BE2C (cell line): ENCODE data around the gene PSME3IP1.

Experiments
- DNase-seq: peaks from one replicate; pipeline ENCODE4 v3.0.0-alpha.2; 2020
- H3K27me3 ChIP-seq: fragments of 250-450 bp; sonication (Bioruptor Pico); 2 replicates; pipeline ENCODE4 v1.5.1; 2020; ENCODE audit warnings: mild to moderate bottlenecking
- H3K36me3 ChIP-seq: fragments of 250-450 bp; sonication (Bioruptor Pico); 2 replicates; pipeline ENCODE4 v1.5.1; 2020; ENCODE audit warnings: mild to moderate bottlenecking
- H3K4me1 ChIP-seq: fragments of 250-450 bp; sonication (Bioruptor Pico); 2 replicates; pipeline ENCODE4 v1.5.1; 2020
- H3K4me3 ChIP-seq: 2 replicates; pipeline ENCODE4 v1.5.1; 2011; ENCODE audit warnings: low read depth, low read length
- H3K9me3 ChIP-seq: fragments of 250-450 bp; sonication (Bioruptor Pico); 2 replicates; pipeline ENCODE4 v1.5.1; 2020
- CTCF ChIP-seq: IDR thresholded peaks from 2 replicates; pipeline ENCODE4 v1.5.1; 2012; ENCODE audit warnings: mild to moderate bottlenecking, low read depth, low read length

The PSME3IP1 gene

GRCh38 chr16:57133886-57134285, 52.0 kb downstream of the PSME3IP1 start:
- no peaks in the 10 kb centered on the region for H3K9me3 ChIP-seq

DNA sequence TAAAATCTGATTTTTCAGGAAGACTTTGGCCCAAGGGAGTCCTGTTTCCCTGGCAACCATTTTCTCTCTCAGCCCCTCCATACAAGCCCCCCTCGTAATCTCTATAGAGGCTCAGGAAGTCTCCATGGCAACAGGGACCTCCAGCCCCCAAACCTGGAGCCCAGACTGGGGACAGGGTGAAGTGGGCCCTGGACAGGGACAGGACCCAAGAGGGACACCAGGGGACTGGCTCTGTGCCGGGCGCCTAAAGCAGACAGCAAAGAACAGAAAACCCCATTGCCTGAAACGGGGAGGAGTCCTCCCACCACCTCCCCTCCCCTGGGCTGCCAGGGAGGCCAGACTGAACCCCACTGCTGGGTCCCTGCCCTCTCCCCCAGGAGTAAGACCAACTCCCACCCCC, 52.8 kb downstream of the PSME3IP1 start:
- TF ChIP-seq CTCF, result no peak
- Histone ChIP-seq H3K4me3 (no peak overlapping the region), H3K27me3 (no peaks in the 10 kb centered on the region), H3K36me3 (no peaks in the 10 kb centered on the region), H3K4me1 (no peaks in the 10 kb centered on the region), H3K9me3 (no peaks in the 10 kb centered on the region)
- DNase-seq, result no peak

More at GRCh38 chr16:57133886-57134285, 52.0 kb downstream of the PSME3IP1 start:
- Histone ChIP-seq H3K4me1 (no peaks in the 10 kb centered on the region), H3K36me3 (no peaks in the 10 kb centered on the region), H3K4me3 (no peak overlapping the region), H3K27me3 (no peaks in the 10 kb centered on the region)
- TF ChIP-seq CTCF, result no peak
- DNase-seq, result no peak

DNA sequence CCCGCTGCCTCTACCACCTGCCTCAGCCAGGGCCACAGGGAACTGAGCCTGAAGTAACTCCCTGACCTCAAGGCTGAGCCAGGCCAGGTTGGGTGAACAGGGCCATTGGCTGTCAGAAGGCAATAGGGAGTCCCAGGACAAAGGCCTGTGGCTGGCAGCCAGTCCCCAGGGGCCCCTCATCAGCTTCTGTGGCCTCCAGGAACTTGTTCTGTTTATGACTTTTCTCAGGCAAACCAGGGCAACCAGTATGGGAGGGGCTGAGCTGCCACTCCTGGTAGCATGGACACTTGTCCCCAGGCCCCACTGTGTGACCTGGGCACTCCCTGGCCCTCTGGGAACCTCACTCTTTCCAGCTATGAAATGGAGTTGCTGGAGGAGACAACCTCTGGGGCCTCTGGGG, 53.4 kb downstream of the PSME3IP1 start:
- no peak for TF ChIP-seq CTCF
- H3K4me3 ChIP-seq, result no peak overlapping the region
- no peaks in the 10 kb centered on the region for H3K4me1 ChIP-seq
- no peaks in the 10 kb centered on the region for H3K36me3 ChIP-seq
- H3K9me3 ChIP-seq, result no peaks in the 10 kb centered on the region
- H3K27me3 ChIP-seq, result no peaks in the 10 kb centered on the region
- DNase-seq, result peak; percentile 46

- no peak for TF ChIP-seq CTCF
- no peaks in the 10 kb centered on the region for H3K36me3 ChIP-seq
- H3K9me3 ChIP-seq, result no peaks in the 10 kb centered on the region
- H3K4me1 ChIP-seq, result no peaks in the 10 kb centered on the region
- H3K27me3 ChIP-seq, result no peaks in the 10 kb centered on the region
- no peak overlapping the region for H3K4me3 ChIP-seq
- no peak for DNase-seq
Measured at GRCh38 chr16:57131351-57131970, 54.4 kb downstream of the PSME3IP1 start.

DNA sequence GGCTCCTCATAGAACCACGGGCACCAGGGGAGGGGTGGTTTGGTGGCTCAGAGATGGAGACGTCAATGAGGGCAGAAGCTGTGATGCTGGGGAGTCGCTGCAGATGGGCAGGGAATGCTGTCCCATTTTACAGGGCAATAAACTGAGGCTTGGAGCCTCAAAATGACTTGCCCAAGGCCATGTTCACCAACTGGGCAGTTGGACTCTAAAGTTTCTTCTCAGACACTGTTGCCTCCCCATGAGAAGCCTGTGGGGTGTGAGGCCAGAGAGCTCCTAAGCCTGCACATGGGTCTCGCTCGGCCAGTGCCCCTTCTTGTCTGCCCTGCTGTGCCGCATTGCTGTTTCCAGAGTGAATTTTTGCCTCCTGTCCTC, 54.9 kb downstream of the PSME3IP1 start:
- Histone ChIP-seq H3K27me3 (no peaks in the 10 kb centered on the region), H3K36me3 (no peaks in the 10 kb centered on the region), H3K4me3 (no peak overlapping the region), H3K9me3 (no peaks in the 10 kb centered on the region), H3K4me1 (no peaks in the 10 kb centered on the region)
- no peak for DNase-seq
- TF ChIP-seq CTCF, result no peak

DNA sequence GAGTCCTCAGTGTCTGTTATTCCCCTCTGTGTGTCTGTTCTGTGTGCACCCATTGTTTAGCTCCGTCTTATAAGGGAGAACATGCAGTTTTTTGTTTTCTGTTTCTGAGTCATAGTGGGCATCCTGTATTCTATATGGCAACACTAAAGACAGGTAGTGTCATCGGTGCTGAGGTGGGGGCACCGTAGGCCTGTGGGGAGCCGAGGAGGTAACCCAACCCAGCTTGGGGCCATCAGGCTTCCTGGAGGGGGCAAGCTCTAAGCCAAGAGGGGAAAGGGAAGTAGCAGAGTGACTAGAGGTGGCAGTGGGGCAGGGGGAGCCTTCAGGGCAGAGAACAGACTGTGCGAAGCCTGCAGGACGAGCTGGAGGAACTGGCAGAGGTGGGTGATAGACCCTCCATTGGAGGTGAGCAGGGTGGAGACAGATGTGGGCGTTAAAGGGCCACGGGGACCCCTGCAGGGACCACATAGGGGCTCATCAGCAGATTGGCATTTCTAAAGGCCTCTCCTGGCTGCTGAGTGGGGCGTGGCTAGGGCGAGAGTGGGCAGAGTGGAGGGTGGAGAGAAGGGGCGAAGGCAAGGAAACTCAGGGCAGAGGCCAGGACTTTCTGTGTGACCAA, 57.0 kb downstream of the PSME3IP1 start:
- no peaks in the 10 kb centered on the region for H3K36me3 ChIP-seq
- no peaks in the 10 kb centered on the region for H3K4me1 ChIP-seq
- TF ChIP-seq CTCF, result no peak
- H3K9me3 ChIP-seq, result no peaks in the 10 kb centered on the region
- no peak for DNase-seq
- H3K4me3 ChIP-seq, result no peak overlapping the region
- H3K27me3 ChIP-seq, result no peaks in the 10 kb centered on the region
